Upper lobe of left lung (tissue), 6 donors: ENCODE data around the gene OR51A7. TPM values are rescaled to one million over a fixed set of nuclear protein-coding genes. Genes with fewer than 3 reads are reported as not detected.

Experiments used
- ATAC-seq, 2 donors: fragments of 200-7000 bp; cut with Tn5 transposase; one replicate each; pipeline ENCODE4 v1.9.1; 2022; ENCODE audit warnings: mild to moderate bottlenecking in 2 of 2, moderate library complexity in 2 of 2; ENCODE audit not compliant: low FRiP score in 2 of 2
- DNase-seq, 2 donors: peaks; one replicate each; pipeline ENCODE4 v3.0.0-alpha.2; 2019 to 2020
- H3K27ac ChIP-seq, 4 donors: fragments of 200-600 bp; sonication (generic); one replicate each; pipeline ENCODE4 v1.5.1; 2016 to 2019
- H3K27me3 ChIP-seq, 4 donors: fragments of 200-600 bp; sonication (generic); one replicate each; pipeline ENCODE4 v1.5.1; 2017 to 2019
- H3K36me3 ChIP-seq, 4 donors: fragments of 200-600 bp; sonication (generic); one replicate each; pipeline ENCODE4 v1.5.1; 2016 to 2019
- H3K4me1 ChIP-seq, 4 donors: fragments of 200-600 bp; sonication (generic); one replicate each; pipeline ENCODE4 v1.5.1; 2018 to 2019
- H3K4me3 ChIP-seq, 4 donors: fragments of 200-600 bp; sonication (generic); one replicate each; pipeline ENCODE4 v1.5.1; 2017 to 2019; ENCODE audit warnings: mild to moderate bottlenecking in 2 of 4, moderate library complexity in 1 of 4
- H3K9me3 ChIP-seq, 4 donors: fragments of 200-600 bp; sonication (generic); one replicate each; pipeline ENCODE4 v1.5.1; 2018 to 2019
- CTCF ChIP-seq, 6 experiments: fragments of 450-650 bp in 4 of 6; fragments of 200-600 bp in 2 of 6; sonication (generic) in 2 of 6; IDR thresholded peaks; one replicate each; pipeline ENCODE4 v1.5.1; 2016 to 2019; ENCODE audit warnings: antibody characterized with exemption in 6 of 6
- EP300 ChIP-seq, 4 donors: sonication (generic); formaldehyde crosslinking; IDR thresholded peaks; one replicate each; pipeline ENCODE4 v1.5.1; 2017; ENCODE audit warnings: antibody characterized with exemption in 4 of 4, control low read depth in 2 of 4
- POLR2A ChIP-seq, 4 donors: fragments of 450-650 bp; IDR thresholded peaks; one replicate each; pipeline ENCODE4 v1.5.1; 2016 to 2017; ENCODE audit warnings: antibody characterized with exemption in 4 of 4, mild to moderate bottlenecking in 2 of 4
- POLR2AphosphoS5 ChIP-seq, 2 donors: sonication (generic); formaldehyde crosslinking; IDR thresholded peaks; one replicate each; pipeline ENCODE4 v1.5.1; 2017; ENCODE audit warnings: antibody characterized with exemption in 2 of 2
- WGBS, 2 donors: methylation state at CpG; one replicate each; pipeline ENCODE4 v1.1.5; 2017 to 2018; 5-methylcytosine and 5-hydroxymethylcytosine counted together
- total RNA-seq, 6 donors: library from RNA; depleted of rRNA in 4 of 6; stranded (reverse); fragments of >200 nt in 4 of 6; gene quantifications; one replicate each; pipeline versions ENCODE4 v1.1.0 to v1.2.1, GENCODE V29; 2016 to 2021
- donor health status: DM: no; HTN: no; CAD: no; lungs with moderate emphysema.
- donor health status: DM: no; HTN: yes; CAD: no; lungs with severe emphysema.

Gene OR51A7
- total RNA-seq, 6 donors from 2014 or later, result not detected

- TF ChIP-seq CTCF (IDR thresholded peaks at IDR 0.05) (no peak), EP300 (IDR thresholded peaks at IDR 0.05) (no peak), POLR2AphosphoS5 (IDR thresholded peaks at IDR 0.05) (no peak), POLR2A (IDR thresholded peaks at IDR 0.05) (no peak)
- no peak for ATAC-seq
- WGBS, 2 donors, result 0 to 3% methylated on average over 1 of the region's 1 CpG
Observed at GRCh38 chr11:4887591-4887990, 16.0 kb upstream of the OR51A7 start.

GRCh38 chr11:4890279-4890678 is 13.3 kb upstream of the OR51A7 start:
- Histone ChIP-seq H3K9me3 (no peaks in the 10 kb centered on the region), H3K27ac (no peak overlapping the region), H3K4me3 (no peak overlapping the region), H3K4me1 (no peaks in the 10 kb centered on the region), H3K36me3 (no peaks in the 10 kb centered on the region), H3K27me3 (no peaks in the 10 kb centered on the region)
- ATAC-seq (no peak), DNase-seq (no peak)
- WGBS, 2 donors, result 79 to 85% methylated on average over 2 of the region's 2 CpGs
- TF ChIP-seq EP300 (IDR thresholded peaks at IDR 0.05) (no peak), POLR2AphosphoS5 (IDR thresholded peaks at IDR 0.05) (no peak), POLR2A (IDR thresholded peaks at IDR 0.05) (no peak)

More at GRCh38 chr11:4887591-4887990, 16.0 kb upstream of the OR51A7 start:
- H3K4me1 ChIP-seq, result no peaks in the 10 kb centered on the region
- H3K36me3 ChIP-seq, result no peaks in the 10 kb centered on the region
- H3K27me3 ChIP-seq, result no peaks in the 10 kb centered on the region
- H3K4me3 ChIP-seq, result no peak overlapping the region
- H3K27ac ChIP-seq, result no peak overlapping the region
- H3K9me3 ChIP-seq, result no peaks in the 10 kb centered on the region
- DNase-seq, result no peak

GRCh38 chr11:4891996-4892640 is 11.5 kb upstream of the OR51A7 start:
- 85 to 87% methylated on average over 1 of the region's 1 CpG for WGBS, 2 donors
- H3K4me1 ChIP-seq, result no peaks in the 10 kb centered on the region
- ATAC-seq (peak in 1 of 2 donors; percentile 38), DNase-seq (no peak)
- no peaks in the 10 kb centered on the region for H3K9me3 ChIP-seq
- H3K36me3 ChIP-seq, result no peaks in the 10 kb centered on the region
- TF ChIP-seq EP300 (IDR thresholded peaks at IDR 0.05), result no peak
- TF ChIP-seq POLR2AphosphoS5 (IDR thresholded peaks at IDR 0.05), result no peak
- TF ChIP-seq POLR2A (IDR thresholded peaks at IDR 0.05), result no peak
- TF ChIP-seq CTCF (IDR thresholded peaks at IDR 0.05), result no peak
- no peaks in the 10 kb centered on the region for H3K27me3 ChIP-seq
- no peak overlapping the region for H3K4me3 ChIP-seq
- no peak overlapping the region for H3K27ac ChIP-seq

- no peak for DNase-seq
- no peak for ATAC-seq
- Histone ChIP-seq H3K4me1 (no peaks in the 10 kb centered on the region), H3K36me3 (no peaks in the 10 kb centered on the region), H3K4me3 (no peak overlapping the region), H3K27ac (no peak overlapping the region), H3K9me3 (no peaks in the 10 kb centered on the region), H3K27me3 (no peaks in the 10 kb centered on the region)
- TF ChIP-seq POLR2A (IDR thresholded peaks at IDR 0.05), result no peak
- no peak for TF ChIP-seq CTCF (IDR thresholded peaks at IDR 0.05)
- no peak for TF ChIP-seq POLR2AphosphoS5 (IDR thresholded peaks at IDR 0.05)
- no peak for TF ChIP-seq EP300 (IDR thresholded peaks at IDR 0.05)
Observed at GRCh38 chr11:4916581-4916980, 13.0 kb downstream of the OR51A7 start.

GRCh38 chr11:4919250-4919649 is 15.7 kb downstream of the OR51A7 start, which contains the start of gene OR51G2:
Gene OR51G2 (minus strand): TSS chr11:4919350. CDS start chr11:4915663, 3,687 bp downstream.
- Histone ChIP-seq H3K27ac (no peak within 1 kb of the TSS), H3K9me3 (no peaks in the 10 kb centered on the region), H3K27me3 (no peaks in the 10 kb centered on the region), H3K4me3 (no peak within 1 kb of the TSS), H3K4me1 (no peaks in the 10 kb centered on the region), H3K36me3 (no peaks in the 10 kb centered on the region)
- 90 to 91% methylated on average over 4 of the region's 4 CpGs for WGBS, 2 donors
- DNase-seq, result no peak
- no peak for TF ChIP-seq POLR2A (IDR thresholded peaks at IDR 0.05)
- no peak for TF ChIP-seq POLR2AphosphoS5 (IDR thresholded peaks at IDR 0.05)
- TF ChIP-seq EP300 (IDR thresholded peaks at IDR 0.05), result no peak
- no peak for TF ChIP-seq CTCF (IDR thresholded peaks at IDR 0.05)
- no peak for ATAC-seq
